CD4-positive, alpha-beta T cell treated with Interferon gamma for 1 hour (primary cell): Measurements from ENCODE around the gene CBFA2T2.

Experiments
- DNase-seq: peaks from one replicate; pipeline ENCODE4 v3.0.0-alpha.2; 2020

The CBFA2T2 gene

DNA sequence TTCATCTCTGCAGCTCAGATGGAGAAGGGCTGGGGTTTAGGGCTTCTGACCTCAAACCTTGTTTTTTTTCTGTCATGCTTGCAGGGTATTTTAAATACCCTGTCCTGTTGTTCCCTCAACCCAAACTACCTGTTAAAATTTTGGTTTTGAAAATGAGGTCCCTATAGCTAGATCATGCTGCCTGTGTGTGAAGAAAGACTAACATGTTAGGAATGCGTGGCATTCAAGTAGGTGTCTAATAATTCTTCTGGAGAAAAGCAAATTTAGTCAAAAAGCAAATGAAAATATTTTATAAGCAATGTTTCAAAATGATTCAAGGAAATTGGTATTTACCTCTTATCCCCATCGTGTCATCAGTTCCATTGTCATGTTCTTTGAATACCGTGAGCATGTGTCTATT is 95.1 kb downstream of the CBFA2T2 start:
- no peak for DNase-seq

DNA sequence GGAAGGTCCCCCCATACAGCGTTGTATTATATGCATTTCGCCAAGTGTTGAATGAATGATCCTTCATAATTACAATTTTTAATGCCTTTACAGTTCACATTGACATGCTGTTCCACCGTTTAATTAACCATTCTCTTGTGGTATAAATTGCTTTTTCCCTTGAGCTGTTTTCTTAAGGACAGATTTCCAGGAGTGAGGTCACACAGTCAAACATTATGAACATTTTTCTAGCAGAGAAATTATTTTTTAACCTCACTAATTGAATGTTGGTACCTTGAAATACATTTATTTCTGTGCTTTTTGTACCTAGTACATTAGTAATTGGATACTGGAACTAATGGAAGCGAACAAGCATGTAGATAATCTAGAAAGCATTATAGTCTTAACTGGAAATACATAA is 95.5 kb downstream of the CBFA2T2 start:
- no peak for DNase-seq

DNA sequence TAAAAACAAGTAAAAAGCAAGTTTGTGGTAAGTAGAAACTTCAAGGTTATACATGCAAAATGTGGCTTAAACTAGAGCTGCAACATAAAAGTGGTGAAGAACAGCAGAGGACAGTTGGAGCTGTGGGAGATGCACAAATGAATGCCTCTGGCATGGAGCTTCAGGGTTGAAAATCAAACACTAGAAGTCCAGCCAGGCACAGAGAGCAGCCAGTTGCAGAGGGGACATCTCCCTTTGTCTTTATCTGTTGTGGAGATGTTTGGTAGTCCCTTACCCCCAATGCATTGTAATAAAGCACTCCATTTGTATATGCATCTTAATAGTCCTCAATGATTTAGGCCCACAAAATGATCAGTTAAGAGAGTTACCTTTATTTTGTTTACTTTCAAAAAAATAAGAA is 99.2 kb downstream of the CBFA2T2 start:
- no peak for DNase-seq

DNA sequence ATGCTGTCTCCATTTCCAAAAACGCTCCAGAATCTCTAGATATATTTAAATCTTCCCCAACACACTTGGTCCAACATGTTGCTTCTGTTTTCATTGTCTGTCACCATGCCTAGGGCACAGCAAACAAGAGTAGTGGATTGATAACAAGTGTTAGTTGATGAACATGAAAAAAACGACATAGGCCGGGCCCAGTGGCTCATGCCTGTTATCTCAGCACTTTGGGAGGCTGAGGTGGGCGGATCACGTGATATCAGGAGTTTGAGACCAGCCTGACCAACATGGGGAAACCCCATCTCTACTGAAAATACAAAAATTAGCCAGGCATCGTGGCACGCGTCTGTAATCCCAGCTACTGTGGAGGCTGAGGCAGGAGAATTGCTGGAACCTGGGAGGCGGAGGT is 102.0 kb downstream of the CBFA2T2 start:
- DNase-seq = peak; percentile 24

DNA sequence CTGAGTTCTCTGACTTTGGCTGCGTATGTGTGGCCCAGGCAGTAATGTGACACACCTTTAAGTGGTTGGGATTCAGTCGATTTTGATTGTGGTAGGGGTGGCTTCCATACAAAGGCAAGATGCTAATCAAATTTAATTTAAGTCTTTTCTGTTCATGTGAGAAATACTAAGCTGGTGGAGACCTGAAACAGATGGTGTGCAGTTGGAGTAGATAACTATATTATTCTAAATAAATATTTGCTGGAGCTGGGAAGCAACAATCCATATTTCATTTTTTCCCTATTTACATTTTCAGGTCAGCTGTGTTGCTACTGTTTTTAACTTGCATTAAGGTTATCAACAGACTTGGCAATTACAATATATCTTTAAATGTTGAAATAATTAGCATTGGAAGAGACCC is 104.8 kb downstream of the CBFA2T2 start:
- no peak for DNase-seq

DNA sequence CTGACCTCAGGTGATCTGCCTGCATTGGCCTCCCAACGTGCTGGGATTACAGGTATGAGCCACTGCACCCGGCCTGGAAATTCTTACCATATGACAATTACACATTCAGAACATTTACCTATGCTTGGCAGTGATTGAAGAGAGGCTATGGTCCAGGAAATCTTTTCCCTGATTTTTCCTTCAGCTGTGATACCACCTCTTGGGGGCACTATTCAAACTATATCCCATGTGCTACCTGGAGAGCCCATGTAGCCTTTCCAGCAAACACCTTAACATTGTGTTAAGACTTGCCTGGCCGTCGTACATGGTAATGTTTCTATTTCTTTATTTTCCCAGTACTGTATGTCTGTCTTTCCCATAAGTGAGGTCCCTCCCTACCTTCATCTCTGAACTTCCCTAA is 110.5 kb downstream of the CBFA2T2 start:
- no peak for DNase-seq

DNA sequence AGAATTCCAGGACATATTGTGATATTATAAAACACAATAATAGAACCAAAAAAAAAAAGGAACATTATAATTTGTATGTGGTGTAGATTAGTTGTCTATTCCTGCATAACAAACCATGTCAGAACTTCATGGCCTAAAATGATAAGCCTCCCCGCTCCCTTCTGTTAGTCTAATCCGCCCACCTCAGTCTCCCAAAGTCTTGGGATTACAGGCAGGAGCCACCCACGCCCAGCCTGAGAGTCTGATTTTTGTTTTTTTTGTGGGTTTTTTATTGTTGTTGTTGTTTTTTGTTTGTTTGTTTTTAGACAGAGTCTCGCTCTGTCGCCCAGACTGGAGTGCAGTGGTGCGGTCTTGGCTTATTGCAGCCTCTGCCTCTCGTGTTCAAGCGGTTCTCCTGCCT is 111.1 kb downstream of the CBFA2T2 start:
- DNase-seq = no peak

DNA sequence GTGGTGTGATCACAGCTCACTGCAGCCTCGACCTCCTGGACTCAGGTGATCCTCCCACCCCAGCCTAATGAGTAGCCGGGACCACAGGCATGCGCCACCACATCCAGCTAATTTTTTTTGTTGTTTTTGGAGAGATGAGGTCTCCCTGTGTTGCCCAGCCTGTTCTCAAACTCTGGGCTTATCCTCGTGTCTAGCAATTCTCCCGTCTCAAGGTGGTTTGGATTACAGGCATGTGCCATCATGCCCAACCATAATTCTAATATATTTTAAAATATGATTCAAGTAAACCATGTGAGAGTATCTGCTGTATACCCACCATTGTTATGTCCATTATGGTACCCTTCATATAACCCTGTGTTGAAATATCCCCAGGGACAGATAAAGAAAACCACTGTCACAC is 112.0 kb downstream of the CBFA2T2 start:
- no peak for DNase-seq

DNA sequence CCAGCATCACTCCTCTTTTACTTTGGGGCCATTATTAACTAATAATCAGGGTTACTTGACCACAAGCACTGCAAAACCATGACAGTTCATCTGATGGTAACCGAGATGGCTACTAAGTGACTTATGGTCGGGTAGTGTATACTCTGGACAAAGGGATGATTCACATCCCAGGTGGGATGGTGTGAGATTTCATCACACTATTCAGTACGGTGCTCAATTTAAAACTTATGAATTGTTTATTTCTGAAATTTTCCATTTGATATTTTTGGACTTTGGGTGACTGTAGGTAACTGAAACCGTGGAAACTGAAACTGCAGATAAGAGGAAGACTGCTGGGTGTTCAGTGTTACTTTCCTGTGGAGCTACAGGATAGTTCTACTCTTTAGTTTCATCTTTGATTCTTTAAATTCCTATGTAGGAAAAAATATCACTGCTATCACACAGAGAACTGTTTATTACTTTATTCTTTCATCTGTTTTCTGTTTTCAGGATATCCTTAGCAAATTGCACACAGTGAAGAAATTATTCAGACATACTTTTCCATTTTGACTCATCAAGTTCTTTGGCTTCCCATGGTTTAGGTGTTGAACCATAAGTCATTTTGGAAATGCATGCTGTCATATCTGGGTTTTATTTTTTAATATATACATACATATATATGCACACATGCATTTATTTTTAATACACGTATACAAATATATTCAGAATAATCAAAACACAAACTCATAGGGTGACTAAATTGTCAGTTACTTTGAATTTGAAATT is 113.1 kb downstream of the CBFA2T2 start:
- DNase-seq = no peak

DNA sequence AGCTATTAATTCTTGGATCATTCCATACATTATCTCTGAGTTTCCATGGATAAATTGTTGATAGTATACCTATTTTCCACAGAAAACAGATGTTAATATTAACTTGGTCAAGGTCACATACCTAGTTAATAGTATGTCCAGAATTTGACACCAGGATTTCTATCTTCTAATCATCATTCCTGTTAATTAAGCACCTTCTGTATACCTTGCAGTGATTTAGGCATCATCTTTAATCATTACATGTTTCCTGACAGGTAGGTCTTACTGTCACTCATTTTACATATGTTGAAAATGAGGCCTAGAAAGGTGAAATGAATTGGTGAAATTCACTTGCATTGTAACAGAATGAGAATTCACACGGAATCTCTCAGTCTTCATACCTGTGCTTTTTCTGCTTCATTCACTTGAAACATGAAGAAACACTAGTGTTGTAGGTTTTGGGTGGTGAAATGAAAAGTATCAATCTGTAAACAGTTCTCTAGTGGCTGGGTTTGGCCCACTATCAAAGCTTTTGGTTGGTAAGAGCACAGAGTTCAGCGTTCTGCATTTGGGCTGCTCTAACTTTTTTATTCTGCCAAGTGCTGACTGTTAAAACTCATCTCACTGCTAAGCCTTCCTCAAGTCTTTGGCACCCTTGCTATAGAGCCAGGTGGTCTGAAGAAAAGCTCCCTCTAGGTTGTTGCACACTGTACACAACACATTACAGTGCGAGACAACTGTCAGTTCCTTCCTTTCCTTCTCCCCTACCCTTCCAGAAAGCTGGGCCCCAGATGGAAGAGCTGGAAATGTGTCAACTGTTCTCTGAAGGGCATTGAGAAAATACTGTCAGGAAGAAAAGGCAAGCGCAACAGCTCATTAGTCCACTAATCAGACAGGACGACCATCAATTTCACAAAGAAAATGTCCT is 114.4 kb downstream of the CBFA2T2 start:
- no peak for DNase-seq

DNA sequence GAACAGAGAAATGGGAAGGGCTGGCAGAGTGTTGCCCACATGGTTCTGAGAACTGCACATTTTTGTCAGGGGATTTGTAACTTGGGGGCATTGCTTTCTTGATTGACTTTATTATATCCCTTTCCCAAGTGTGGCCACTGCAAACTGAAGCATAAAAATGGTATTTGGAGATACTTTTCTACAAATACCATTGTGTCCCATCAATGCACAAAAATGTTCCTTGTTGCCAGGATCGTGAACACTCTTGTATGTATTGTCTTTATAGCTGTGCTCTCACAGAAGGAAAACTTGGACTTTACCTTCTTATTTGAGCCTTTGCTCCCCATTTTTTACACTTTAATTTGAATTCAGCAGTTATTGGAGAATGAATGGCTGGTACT is 115.1 kb downstream of the CBFA2T2 start:
- no peak for DNase-seq

DNA sequence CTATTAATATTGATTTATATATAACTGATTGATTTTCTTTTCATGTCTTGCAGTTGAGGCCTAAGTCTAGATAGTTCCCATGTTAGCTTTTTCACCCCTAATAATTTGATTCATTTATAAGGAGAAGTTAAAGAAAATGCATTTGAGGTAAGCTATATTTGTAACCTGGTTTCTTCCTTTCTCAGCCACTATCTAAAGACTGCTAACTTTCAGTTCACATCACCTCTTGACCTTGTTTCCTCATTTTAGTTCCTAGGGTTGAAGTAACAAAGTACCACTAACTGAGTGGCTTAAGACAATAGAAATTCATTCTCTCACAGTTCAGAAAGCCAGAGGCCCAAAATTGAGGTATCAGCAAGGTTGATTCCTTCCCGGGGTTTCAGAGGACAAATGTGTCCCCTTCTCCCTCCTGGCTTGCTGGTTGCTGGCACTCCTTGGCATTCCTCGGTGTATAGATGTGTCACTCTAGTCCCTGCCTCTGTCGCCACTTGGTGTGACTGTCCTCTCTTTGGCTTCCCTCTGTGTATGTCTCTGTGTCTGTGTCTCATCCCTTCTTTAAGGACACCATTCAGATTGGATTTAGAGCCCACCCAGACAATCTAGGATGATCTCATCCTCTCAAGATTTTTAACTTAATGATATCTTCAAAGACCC is 116.3 kb downstream of the CBFA2T2 start:
- no peak for DNase-seq

DNA sequence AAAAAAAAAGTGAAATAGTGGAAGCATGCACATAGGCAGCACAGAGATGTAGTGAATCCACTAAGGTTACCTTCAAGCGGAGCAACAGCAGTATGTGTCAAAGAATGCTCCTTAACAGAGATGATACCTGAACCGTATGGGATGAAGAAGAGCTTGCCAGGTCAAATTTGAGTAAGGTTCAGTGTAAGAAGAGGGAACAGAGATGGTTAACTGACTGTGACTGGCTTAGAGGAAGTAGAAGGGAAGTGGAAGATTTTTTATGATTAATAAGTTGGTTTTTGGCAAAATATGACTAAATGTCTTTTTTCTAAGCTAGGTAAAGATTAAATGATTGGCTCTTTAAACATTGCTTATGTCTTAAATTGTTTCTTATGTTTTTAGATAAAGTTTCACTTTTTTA is 119.6 kb downstream of the CBFA2T2 start:
- DNase-seq = no peak

DNA sequence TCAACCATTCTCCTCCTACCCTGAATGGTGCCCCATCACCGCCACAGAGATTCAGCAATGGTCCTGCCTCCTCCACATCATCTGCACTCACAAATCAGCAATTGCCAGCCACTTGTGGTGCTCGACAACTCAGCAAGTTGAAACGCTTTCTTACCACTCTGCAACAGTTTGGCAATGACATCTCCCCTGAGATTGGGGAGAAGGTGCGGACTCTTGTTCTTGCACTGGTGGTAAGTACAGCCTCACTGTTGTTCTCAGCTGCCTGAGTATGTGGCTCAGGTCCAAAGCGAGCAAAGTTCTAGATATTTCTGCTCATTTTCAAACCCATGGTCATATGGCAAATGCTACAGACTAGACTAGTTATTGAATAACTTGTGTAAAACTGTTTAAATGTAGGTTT is 121.2 kb downstream of the CBFA2T2 start:
- DNase-seq = no peak

DNA sequence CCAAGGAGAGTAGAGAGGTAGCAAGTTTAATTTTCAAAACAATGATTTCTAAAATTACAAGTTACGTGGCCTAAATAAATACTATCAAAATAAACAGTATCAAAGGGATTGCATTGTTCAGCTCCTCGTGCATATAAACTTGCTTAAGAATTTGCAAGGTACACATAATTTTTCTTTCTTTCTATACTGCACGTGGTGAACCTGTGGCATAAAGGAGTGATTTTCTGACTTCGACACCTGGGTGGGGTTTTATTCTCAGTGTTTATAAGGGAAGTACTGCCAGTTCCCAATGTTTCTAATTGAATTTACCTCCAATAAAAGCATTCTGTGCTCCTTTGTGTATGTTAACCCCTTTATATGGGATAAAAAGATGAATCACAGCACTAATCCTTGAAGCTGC is 122.1 kb downstream of the CBFA2T2 start:
- no peak for DNase-seq

DNA sequence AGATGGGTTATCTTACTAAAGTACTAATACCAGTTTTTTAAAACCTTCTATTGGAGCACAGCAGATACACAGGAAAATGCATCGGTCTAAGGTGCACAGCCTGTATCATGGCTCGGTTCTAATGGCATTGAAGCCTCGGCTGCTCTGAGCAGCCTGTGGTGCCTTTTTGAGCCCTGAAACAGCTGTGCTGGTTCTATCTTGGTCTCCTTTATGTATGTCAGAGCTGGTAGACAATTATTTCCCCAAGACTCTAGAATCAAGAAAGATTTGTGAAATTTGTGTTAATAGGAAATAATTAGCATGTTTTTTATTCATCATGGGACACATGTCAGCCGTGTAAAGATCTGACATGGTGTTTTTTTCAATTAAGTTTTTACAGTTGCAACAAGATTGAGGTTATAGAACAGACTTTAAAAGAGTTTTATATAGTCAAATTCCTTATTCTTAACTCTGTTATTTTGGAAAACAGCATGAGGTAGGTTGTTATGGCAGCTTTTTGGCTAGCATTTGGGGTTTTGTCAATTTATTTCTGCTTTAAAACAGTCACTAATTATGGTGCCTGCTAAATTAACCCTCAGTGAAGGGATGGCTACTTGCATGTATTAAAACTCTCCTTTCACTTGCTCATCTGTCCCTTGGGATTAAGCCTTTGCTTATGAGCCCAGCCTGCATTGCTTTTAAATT is 132.0 kb downstream of the CBFA2T2 start:
- no peak for DNase-seq

DNA sequence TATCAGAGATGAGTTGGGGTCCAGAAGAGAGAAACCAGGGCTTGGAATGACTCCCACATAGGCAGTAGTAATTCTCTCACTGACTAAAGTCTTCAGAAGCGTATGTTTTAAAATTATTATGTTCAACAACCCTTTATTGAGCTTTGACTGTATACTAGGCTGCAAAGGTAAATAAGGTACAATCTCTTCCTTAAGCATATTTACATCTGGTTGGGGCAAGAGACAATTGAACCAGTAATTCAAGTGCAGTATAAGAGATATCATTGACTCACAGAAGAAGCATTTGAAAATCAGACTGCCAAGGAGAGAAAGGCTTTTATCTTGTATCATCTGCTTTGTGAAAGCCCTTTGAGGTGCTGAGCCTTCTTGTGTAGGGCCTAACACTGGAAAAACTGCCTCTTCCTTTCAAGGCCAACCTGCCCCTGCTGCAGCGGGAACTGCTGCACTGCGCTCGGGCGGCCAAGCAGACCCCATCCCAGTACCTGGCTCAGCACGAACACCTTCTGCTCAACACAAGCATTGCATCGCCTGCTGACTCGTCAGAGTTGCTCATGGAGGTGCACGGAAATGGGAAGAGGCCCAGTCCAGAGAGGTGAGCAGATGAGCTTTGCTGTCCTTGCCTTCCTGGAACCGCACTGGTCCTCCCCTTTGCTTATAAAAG is 132.9 kb downstream of the CBFA2T2 start:
- no peak for DNase-seq

DNA sequence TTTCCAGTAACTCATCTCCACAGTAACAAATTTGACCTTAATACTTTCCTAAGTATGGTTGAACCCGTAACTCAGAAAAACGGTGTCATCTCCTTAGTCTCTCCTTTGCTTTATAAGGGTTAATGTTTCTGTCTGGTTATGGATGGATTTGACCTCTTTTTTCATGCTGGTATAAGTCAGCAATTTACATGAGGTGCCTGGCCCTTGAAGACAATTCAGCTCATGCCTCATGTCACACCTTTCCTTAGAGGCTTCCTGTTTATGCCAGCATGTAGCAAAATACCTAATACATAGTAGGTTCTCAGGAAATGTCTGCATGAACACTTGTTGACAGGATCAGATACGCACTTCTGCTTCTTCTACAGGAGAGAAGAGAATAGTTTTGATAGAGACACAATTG is 134.5 kb downstream of the CBFA2T2 start:
- no peak for DNase-seq

DNA sequence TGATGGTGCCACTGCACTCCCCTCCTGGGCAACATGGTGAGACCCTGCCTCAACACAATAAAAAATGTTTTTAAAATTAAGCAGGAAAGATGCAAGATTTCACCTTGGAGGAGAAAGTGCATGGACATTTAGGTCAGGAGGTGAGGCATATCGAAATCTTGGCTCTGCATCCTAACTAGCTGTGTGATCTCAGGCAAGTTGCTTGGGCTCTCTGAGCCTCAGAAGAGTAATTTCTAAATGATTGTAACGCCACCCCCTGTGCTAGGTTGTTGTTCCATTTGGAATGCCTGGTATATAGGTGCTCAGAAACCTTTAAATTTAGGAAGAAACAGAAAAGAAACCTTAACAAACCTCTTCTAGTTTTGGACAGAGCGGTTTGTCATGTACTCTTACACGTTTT is 136.3 kb downstream of the CBFA2T2 start:
- no peak for DNase-seq

DNA sequence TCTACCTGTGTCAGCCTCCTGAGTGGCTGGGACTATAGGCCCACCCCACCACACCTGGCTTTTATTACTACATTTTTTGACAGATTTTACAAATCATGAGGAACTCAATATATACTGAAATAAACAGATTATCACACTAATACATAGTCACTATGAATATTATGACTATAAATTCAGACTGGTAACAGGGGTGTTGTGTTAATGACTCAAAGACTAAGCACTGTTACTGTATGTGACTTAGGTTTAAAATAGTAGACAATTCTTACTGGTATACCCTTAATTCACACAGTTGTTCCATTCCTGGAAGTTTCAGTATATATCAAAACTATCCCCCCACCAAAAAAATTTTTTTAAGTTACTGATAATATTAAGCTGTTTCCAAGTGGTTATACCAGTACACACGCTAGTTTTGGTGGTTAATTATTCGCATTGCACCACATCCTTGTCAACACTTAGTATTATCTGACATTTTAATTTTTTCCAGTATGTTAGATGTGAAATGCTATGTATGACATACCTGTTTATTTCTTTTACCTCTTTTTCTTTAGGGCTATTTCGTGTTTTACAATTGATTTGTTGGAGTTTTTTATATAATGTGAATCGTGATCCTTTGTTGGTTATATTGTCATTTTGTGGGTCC is 137.8 kb downstream of the CBFA2T2 start:
- no peak for DNase-seq

DNA sequence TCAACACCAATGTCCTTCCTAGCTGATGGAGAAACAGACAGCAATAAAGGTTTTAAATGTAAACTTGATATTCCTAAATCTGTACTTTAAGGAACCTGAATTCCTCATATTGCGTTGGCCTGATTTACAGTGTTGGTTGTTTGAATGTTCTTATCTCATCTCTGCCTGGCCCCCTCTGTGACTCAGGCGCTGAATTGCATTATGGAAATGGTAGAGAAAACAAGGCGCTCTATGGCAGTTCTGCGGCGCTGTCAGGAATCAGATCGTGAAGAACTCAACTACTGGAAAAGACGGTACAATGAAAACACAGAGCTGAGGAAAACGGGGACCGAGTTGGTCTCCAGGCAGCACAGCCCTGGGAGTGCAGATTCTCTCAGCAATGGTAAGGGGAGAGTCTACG is 139.6 kb downstream of the CBFA2T2 start:
- DNase-seq = no peak

DNA sequence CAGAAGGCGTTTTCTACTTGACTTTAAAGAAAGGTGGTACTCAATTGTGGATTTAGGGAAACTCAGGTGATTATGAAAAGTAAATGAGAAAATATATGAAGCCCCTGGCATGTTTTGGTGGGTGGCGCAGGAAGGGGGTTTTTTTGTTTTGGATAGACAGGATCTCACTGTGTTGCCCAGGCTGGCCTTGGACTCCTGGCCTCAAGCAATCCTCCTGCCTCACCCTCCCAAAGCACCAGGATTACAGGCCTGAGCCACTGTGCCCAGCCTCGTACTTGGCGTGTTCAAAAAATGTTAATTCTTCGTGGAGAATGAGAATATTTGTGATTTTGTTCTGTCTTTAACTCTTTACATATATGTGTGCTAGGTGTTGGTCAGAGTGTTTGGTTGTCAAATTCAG is 140.1 kb downstream of the CBFA2T2 start:
- DNase-seq = no peak
